ENCODE results near the gene FYB2. TPM values are rescaled to one million over a fixed set of nuclear protein-coding genes. Genes with fewer than 3 reads are reported as not detected.

The FYB2 gene
- total and polyA plus RNA-seq, 7 donors, result 1.4 to 2.3 (median 1.8) TPM; not detected in 4

DNA sequence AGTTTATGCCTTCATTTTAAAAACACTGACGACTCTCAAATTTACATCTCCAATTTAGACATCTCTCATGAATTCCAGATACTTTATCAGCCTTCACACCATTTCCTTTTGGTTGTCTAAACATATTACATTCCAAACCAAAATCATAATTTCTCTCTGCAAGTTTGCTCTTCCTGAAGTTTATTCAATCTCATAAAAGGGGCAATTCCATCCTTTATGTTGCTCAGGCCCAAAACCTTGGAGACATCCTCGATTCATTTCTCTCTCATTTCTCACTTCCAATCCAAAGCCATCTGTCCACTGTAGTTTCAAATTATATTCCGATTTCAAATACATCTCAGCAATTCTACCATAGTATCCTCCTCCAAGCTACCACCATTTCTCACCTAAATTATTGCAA, 74.0 kb downstream of the FYB2 start:
- H3K4me1 ChIP-seq, result no peaks in the 10 kb centered on the region
- TF ChIP-seq POLR2A (IDR thresholded peaks at IDR 0.05), result no peak
- TF ChIP-seq POLR2AphosphoS5 (IDR thresholded peaks at IDR 0.05), result no peak
- TF ChIP-seq, protein P1, sequence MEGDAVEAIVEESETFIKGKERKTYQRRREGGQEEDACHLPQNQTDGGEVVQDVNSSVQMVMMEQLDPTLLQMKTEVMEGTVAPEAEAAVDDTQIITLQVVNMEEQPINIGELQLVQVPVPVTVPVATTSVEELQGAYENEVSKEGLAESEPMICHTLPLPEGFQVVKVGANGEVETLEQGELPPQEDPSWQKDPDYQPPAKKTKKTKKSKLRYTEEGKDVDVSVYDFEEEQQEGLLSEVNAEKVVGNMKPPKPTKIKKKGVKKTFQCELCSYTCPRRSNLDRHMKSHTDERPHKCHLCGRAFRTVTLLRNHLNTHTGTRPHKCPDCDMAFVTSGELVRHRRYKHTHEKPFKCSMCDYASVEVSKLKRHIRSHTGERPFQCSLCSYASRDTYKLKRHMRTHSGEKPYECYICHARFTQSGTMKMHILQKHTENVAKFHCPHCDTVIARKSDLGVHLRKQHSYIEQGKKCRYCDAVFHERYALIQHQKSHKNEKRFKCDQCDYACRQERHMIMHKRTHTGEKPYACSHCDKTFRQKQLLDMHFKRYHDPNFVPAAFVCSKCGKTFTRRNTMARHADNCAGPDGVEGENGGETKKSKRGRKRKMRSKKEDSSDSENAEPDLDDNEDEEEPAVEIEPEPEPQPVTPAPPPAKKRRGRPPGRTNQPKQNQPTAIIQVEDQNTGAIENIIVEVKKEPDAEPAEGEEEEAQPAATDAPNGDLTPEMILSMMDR (IDR thresholded peaks at IDR 0.05), result no peak
- 69 to 80% methylated on average over 3 of the region's 3 CpGs for WGBS, 2 donors
- intact Hi-C loops (cut with DNase I), result no loop called here
- no peak overlapping the region for H3K27ac ChIP-seq
- H3K4me3 ChIP-seq, result no peak overlapping the region
- no peaks in the 10 kb centered on the region for H3K9me3 ChIP-seq
- H3K27me3 ChIP-seq, result no peaks in the 10 kb centered on the region
- DNase-seq, result no peak
- H3K36me3 ChIP-seq, result no peaks in the 10 kb centered on the region

DNA sequence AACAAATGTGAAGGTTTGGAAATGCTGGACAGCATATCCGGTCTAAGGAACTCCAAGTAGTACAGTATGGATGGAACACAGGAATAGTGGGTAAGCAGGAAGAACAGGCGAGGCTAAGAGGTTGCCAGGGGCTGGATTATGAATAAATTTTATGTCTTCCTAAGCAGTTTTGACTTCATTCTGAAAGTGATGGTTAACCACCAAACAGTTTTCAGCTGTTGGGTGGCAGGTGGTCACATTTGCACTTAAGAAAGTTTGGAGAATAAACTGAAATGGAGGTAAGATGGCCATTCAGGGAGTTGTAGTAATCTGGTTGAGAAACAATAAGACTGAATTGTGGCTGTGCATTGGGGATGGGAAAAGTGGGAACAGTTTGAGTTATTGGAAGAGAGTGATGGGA, 90.2 kb downstream of the FYB2 start:
- WGBS, 2 donors, result 87 to 90% methylated on average over 2 of the region's 2 CpGs
- Histone ChIP-seq H3K27me3 (no peaks in the 10 kb centered on the region), H3K36me3 (no peaks in the 10 kb centered on the region), H3K4me3 (no peak overlapping the region), H3K27ac (no peak overlapping the region), H3K4me1 (no peaks in the 10 kb centered on the region), H3K9me3 (peaks cover 0 to 2% (median 0%) of the 10 kb centered on the region in 4 donors)
- TF ChIP-seq POLR2AphosphoS5 (IDR thresholded peaks at IDR 0.05) (no peak), POLR2A (IDR thresholded peaks at IDR 0.05) (no peak), EP300 (IDR thresholded peaks at IDR 0.05) (no peak)
- TF ChIP-seq, protein P1 (IDR thresholded peaks at IDR 0.05), result no peak
- no peak for DNase-seq
- intact Hi-C loops (cut with DNase I), result no loop called here

DNA sequence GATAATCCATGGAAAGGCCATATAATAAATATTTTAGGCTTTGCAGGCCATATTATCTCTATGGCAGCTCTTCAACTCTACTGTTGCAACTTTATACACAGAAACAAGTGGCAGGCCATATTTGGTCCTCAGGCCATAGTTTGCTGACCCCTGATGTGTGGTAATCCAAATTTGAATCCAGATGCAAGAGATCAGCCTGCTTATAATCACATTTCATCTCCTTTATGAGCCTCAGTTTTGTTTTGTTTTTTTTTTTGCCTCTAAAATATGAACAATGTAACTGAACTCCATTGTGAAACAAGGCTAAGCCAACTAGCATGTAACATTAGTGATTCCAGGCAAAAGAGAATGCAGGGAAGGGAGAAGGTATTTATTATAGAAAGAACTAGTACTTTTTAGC, 92.5 kb downstream of the FYB2 start:
- TF ChIP-seq EP300 (IDR thresholded peaks at IDR 0.05), result no peak
- Histone ChIP-seq H3K9me3 (no peaks in the 10 kb centered on the region), H3K27ac (no peak overlapping the region), H3K4me1 (no peaks in the 10 kb centered on the region), H3K36me3 (no peaks in the 10 kb centered on the region), H3K27me3 (no peaks in the 10 kb centered on the region), H3K4me3 (no peak overlapping the region)
- no peak for DNase-seq
- intact Hi-C loops (cut with DNase I), result no loop called here

DNA sequence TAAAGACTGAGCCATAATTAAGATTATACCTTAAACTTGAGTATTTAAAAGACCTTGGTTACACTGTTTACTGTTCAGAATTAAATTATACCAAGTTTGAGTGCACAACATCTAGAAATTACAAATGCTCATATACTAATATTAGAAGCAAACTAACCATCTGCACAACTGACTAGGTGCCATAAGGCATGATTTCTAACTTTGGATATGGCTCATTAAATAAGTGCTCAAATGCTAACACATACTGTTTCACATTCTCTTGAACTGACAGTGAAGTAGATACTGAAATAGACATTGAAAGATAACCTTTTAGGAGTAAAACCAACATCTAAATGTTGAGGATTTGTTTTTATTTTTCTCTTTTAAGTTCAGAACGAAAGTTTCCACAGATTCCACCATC, 100.0 kb downstream of the FYB2 start:
- Histone ChIP-seq H3K4me3 (no peak overlapping the region), H3K27me3 (no peaks in the 10 kb centered on the region), H3K9me3 (no peaks in the 10 kb centered on the region), H3K36me3 (no peaks in the 10 kb centered on the region), H3K27ac (no peak overlapping the region), H3K4me1 (no peaks in the 10 kb centered on the region)
- DNase-seq, result no peak
- TF ChIP-seq POLR2A (IDR thresholded peaks at IDR 0.05) (no peak), EP300 (IDR thresholded peaks at IDR 0.05) (no peak), POLR2AphosphoS5 (IDR thresholded peaks at IDR 0.05) (no peak)
- TF ChIP-seq, protein P1 (IDR thresholded peaks at IDR 0.05), result no peak
- intact Hi-C loops (cut with DNase I), result no loop called here
- WGBS, 2 donors, result 65 to 66% methylated on average over 1 of the region's 1 CpG

DNA sequence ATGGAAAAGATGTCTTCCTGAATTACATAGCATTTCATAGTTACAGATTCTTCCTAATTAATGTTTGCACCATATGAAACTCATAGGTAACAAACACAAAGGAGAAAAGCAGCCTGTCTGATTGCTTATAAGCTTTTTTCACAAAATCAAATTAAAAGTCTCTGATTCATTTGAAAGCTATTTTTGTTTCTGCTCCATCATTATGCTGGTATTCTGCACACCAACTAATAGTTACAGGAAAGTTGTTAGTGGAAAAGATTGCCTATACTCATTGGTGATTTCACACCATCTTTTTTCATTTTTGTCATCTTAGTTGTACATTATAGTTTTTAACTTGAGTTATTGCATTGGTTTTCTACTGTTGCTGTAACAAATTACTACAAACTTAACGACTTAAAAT, 104.0 kb downstream of the FYB2 start:
- DNase-seq, result no peak
- no peak for TF ChIP-seq EP300 (IDR thresholded peaks at IDR 0.05)
- TF ChIP-seq, protein P1 (IDR thresholded peaks at IDR 0.05), result no peak
- TF ChIP-seq POLR2AphosphoS5 (IDR thresholded peaks at IDR 0.05), result no peak
- TF ChIP-seq POLR2A (IDR thresholded peaks at IDR 0.05), result no peak
- Histone ChIP-seq H3K27ac (no peak overlapping the region), H3K36me3 (no peaks in the 10 kb centered on the region), H3K9me3 (no peaks in the 10 kb centered on the region), H3K27me3 (no peaks in the 10 kb centered on the region), H3K4me3 (no peak overlapping the region), H3K4me1 (peaks cover 0 to 8% (median 0%) of the 10 kb centered on the region in 4 donors)
- intact Hi-C loops (cut with DNase I), result no loop called here
- WGBS, 2 donors, result 12 to 71% methylated on average over 1 of the region's 1 CpG

Measured in sigmoid colon (tissue), 7 donors.